Colon (tissue), 2 donors: ENCODE measurements around the gene TMEM125.

Source experiments
- FAIRE-seq: peaks from 2 replicates; lab custom pipeline; 2012; peaks lifted over from hg19 to GRCh38; lab: Jason Lieb, UNC
- donor health status: control.
- donor health status: control.

The TMEM125 gene

GRCh38 chr1:43247256-43247921 is 22.4 kb upstream of the TMEM125 start:
- no peak for FAIRE-seq

- no peak for FAIRE-seq
Observed at GRCh38 chr1:43250351-43250761, 19.4 kb upstream of the TMEM125 start.

- no peak for FAIRE-seq
Observed at GRCh38 chr1:43251024-43251423, 18.8 kb upstream of the TMEM125 start.

- FAIRE-seq: no peak
Observed at GRCh38 chr1:43252225-43252624, 17.6 kb upstream of the TMEM125 start.

- FAIRE-seq: no peak
Observed at GRCh38 chr1:43253173-43253572, 16.6 kb upstream of the TMEM125 start.

GRCh38 chr1:43253876-43254275 is 15.9 kb upstream of the TMEM125 start:
- no peak for FAIRE-seq

- FAIRE-seq: no peak
Observed at GRCh38 chr1:43255438-43256210, 14.2 kb upstream of the TMEM125 start.

- FAIRE-seq: no peak
Observed at GRCh38 chr1:43256675-43257570, 12.9 kb upstream of the TMEM125 start.

- FAIRE-seq: no peak
Observed at GRCh38 chr1:43258370-43258769, 11.4 kb upstream of the TMEM125 start.

GRCh38 chr1:43265431-43265830 is 4.4 kb upstream of the TMEM125 start:
- no peak for FAIRE-seq

- FAIRE-seq: no peak
Observed at GRCh38 chr1:43266881-43267280, 2.9 kb upstream of the TMEM125 start.

GRCh38 chr1:43267291-43267805 is 2.4 kb upstream of the TMEM125 start:
- no peak for FAIRE-seq

- no peak for FAIRE-seq
Observed at GRCh38 chr1:43267818-43268425, 1.9 kb upstream of the TMEM125 start.

GRCh38 chr1:43270421-43271095 is 775 bp downstream of the TMEM125 start:
- no peak for FAIRE-seq

- FAIRE-seq: no peak
Observed at GRCh38 chr1:43271186-43272118, 1.7 kb downstream of the TMEM125 start.

- no peak for FAIRE-seq
Observed at GRCh38 chr1:43272161-43272560, 2.4 kb downstream of the TMEM125 start.

GRCh38 chr1:43272576-43273571 is 3.1 kb downstream of the TMEM125 start:
- no peak for FAIRE-seq

- no peak for FAIRE-seq
Observed at GRCh38 chr1:43273708-43274107, 3.9 kb downstream of the TMEM125 start.
